Mucosa of gallbladder (tissue), 1 donor: ENCODE data around the gene SLCO4A1. TPM values are rescaled to one million over a fixed set of nuclear protein-coding genes. Genes with fewer than 3 reads are reported as not detected.
"Not testable (repeated sequence)": the region's sequence is repeated elsewhere in the genome, so short reads cannot be mapped to it uniquely, and the experiment has no call there.

ENCODE experiments used
- DNase-seq: peaks from one replicate; pipeline ENCODE4 v3.0.0-alpha.2; 2020; ENCODE audit warnings: low spot score
- total RNA-seq: library from RNA; stranded (reverse); gene quantifications from one replicate; pipeline ENCODE4 v1.2.1, GENCODE V29; 2021
- donor health status: DM: no; HTN: no; CAD: no.

SLCO4A1 gene
- total RNA-seq, 1 donor from 2014 or later, result 5.9 TPM

GRCh38 chr20:62622877-62623487, 19.3 kb upstream of the SLCO4A1 start:
- DNase-seq, result no peak

GRCh38 chr20:62623488-62624324, 18.6 kb upstream of the SLCO4A1 start:
- peak; percentile 94 for DNase-seq

- DNase-seq, result no peak
Measured at GRCh38 chr20:62624325-62624690, 18.0 kb upstream of the SLCO4A1 start.

GRCh38 chr20:62624719-62625453, 17.4 kb upstream of the SLCO4A1 start:
- no peak for DNase-seq

- no peak for DNase-seq
Measured at GRCh38 chr20:62625516-62625915, 16.8 kb upstream of the SLCO4A1 start.

- no peak for DNase-seq
Measured at GRCh38 chr20:62625921-62626547, 16.3 kb upstream of the SLCO4A1 start.

- not testable (repeated sequence) for DNase-seq
Measured at GRCh38 chr20:62627425-62627824, 14.9 kb upstream of the SLCO4A1 start.

GRCh38 chr20:62627901-62628612, 14.2 kb upstream of the SLCO4A1 start:
- DNase-seq, result no peak

- DNase-seq, result no peak
Measured at GRCh38 chr20:62628691-62629090, 13.6 kb upstream of the SLCO4A1 start.

- DNase-seq, result no peak
Measured at GRCh38 chr20:62629864-62630470, 12.3 kb upstream of the SLCO4A1 start.

- DNase-seq, result no peak
Measured at GRCh38 chr20:62631336-62632308, 10.7 kb upstream of the SLCO4A1 start.

- DNase-seq, result no peak
Measured at GRCh38 chr20:62632575-62633090, 9.7 kb upstream of the SLCO4A1 start.

- DNase-seq, result no peak
Measured at GRCh38 chr20:62633598-62634329, 8.5 kb upstream of the SLCO4A1 start.

GRCh38 chr20:62634330-62634967, 7.9 kb upstream of the SLCO4A1 start:
- no peak for DNase-seq

- no peak for DNase-seq
Measured at GRCh38 chr20:62635232-62635631, 7.1 kb upstream of the SLCO4A1 start.

GRCh38 chr20:62635852-62636251, 6.5 kb upstream of the SLCO4A1 start:
- DNase-seq, result no peak

- DNase-seq, result no peak
Measured at GRCh38 chr20:62636446-62636845, 5.9 kb upstream of the SLCO4A1 start.

GRCh38 chr20:62637110-62637509, 5.2 kb upstream of the SLCO4A1 start:
- no peak for DNase-seq
